AG20443 (cell line): ENCODE data around the gene ARL2.
"Not testable (repeated sequence)": the region's sequence is repeated elsewhere in the genome, so short reads cannot be mapped to it uniquely, and the experiment has no call there.

Source experiments
- DNase-seq: peaks from one replicate; pipeline ENCODE4 v3.0.0; 2012; ENCODE audit warnings: low spot score, mixed read lengths

Gene ARL2

DNA sequence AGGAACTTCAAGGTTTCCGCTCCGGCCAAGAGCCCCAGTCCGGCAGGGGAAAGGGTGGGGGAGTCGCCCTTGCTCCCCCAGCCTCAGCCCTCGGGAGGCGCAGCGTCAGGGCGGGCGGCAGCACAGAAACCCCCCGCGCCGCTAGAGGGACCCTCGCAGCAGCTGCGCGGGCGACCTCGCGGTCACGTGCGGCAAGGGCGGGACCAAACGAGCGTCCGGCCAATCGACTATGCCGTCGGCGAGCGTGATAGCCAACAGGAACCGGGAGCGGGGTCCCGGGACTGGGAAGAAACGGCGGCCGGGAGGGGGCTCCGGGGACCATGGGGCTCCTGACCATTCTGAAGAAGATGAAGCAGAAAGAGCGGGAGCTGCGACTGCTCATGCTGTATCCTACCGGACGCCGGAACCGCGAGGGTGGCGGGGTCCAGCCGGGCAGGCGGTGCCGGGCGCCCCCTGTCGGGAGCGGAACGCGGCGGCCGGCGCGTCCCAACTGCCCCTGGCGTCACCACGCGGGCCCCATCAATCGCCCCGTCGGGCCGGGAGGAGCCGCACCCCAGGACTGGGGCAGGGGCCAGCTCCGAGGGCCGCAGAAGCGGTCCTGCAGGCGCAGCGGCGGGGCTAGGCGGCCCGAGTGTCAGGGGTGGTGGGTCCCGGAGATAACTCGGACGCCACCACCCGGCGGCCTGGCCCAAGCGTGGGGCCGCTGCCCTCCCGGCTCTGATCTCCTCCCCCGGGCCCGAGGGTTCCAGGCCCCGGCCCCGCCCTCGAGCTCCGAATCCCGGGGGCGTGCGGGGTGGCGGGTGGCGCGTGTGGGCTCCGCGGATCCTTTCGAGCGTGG is at the start of gene ARL2:
Gene ARL2, plus strand, starts transcription at position 273 of the 838 bp plus-strand sequence. Its CDS starts 48 bp downstream, at position 321.
- DNase-seq = peak; percentile 94

DNA sequence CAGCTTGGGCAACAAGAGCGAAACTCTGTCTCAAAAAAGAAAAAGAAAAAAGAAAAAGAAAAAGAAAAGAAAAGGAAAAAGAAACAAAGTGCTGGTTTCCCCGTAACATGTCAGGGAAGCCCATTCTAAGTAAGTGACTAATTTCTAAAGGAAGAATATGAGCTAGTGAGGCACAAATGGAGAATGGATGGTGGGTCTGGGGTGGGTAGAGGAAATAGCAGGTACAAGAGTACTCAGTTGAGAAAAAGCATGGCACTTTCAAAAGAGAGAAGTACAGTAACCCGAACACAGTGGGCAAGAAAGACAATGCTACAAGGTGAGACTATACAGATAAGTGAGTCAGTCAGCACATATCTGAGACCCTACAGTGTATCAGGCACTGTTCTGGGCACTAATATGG is 46.6 kb upstream of the ARL2 start:
- DNase-seq = no peak

DNA sequence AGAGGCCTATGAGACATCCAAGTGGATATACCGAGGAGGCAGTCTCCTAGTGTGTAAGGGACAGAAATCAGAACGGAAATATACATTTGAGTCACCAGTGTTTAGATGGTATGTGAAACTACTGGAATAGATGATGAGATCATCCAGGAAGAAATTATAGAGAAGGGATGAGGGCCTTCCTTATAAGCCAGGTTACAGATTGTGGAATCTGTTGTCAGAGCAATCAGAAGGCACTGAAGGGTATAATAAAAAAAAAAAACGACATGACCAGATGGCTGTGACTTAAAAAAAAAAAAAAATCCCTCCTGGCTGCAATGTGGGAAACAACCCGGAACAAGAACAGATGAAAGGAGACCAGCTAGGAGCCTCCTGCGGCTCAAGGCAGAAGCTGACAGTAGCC is 44.8 kb upstream of the ARL2 start:
- DNase-seq = no peak

DNA sequence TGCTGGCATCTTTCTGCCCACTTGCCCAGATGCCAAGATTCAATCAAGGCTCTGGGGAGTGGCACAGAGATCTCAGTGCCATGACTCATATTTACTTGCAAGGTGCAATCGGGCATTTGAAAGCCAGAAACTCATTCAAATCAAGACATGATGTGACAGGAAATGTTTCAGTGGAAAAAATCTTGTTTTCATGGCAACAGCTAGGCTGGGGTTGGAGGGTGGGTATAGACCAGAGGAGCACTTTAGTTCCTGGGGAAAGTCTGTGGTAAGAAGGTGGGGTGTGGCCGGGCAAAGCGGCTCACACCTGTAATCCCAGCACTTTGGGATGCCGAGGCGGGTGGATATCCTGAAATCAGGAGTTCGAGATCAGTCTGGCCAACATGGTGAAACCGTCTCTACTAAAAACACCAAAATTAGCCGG is 43.2 kb upstream of the ARL2 start:
- DNase-seq = no peak

DNA sequence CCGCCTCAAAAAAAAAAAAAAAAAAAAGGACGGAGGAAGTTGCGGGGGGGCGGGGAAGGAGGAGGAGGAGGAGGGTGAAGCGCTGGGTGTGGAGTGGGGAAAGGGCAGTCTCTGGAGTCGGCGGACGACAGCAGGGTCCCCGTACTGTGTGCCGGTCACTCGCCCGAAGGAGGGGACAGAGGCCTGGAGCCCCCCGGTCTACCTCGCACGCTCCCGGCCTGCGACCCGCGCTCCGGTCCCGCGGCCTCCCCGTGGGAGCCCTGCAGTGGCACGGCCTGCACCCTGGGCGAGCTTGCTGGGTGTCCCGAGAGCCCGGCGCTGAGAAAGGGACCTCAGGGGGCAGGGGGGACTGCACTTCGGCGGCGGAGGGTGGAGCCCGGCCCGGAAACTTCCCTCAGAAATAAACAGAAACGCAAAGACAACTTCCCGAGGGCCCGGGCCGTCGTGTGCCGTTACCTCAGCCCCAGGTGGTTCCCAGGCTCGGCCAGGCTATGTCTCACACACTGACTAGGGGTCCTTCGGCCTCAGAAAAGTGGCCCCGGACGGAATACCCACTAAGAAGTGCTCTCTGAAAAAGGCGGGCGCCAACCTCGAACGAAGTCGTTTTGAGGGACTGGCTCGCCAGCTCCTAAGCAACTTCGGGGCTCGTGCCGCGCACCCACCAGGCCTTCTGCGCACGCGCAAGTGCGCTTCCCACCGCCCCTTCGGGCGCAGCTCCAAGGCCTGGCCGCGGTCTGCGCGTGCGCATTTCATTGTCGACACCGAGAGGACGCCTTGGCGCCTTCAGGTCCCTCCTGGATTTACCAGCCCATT is 42.3 kb upstream of the ARL2 start, which contains the start of gene MAJIN:
Gene MAJIN, minus strand, starts transcription at position 688 of the 813 bp plus-strand sequence. CDS start 12,703 bp downstream, outside the sequence.
- DNase-seq = peak; percentile 89

DNA sequence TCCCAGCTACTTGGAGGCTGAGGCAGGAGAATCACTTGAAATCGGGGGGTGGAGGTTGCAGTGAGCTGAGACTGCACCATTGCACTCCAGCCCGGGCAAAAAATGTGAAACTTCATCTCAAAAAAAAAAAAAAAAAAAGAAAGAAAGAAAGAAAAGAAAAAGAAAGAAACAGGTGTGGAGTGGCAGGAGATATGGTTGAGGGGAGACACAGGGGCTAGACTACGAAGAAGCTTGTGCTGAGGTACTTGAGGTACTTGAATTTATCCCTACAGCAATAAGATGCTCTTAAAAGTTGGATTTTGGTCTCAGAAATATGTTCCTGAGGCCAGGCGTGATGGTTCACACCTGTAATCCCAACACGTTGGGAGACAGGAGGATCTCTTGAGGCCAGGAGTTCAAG is 39.8 kb upstream of the ARL2 start:
- no peak for DNase-seq

DNA sequence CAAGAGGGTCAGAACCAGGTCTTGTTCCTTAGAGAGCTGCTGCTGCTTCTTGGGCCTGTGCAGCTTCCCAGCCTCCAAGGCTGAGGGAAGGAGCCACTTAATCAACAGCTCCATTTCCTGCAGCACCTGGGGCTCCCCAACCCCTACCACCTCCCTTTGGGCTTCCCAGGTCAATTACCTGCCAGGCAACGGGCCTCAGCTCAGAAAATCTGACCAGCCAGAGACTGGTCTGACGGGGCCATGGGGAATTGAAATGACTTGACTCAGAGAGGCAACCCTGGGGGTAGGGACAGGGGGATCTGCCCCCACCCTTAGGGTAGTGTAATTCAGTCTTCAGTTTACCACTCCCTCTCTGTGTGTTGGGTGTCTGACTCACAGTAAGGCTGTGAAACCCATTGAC is 37.3 kb upstream of the ARL2 start:
- DNase-seq = no peak

DNA sequence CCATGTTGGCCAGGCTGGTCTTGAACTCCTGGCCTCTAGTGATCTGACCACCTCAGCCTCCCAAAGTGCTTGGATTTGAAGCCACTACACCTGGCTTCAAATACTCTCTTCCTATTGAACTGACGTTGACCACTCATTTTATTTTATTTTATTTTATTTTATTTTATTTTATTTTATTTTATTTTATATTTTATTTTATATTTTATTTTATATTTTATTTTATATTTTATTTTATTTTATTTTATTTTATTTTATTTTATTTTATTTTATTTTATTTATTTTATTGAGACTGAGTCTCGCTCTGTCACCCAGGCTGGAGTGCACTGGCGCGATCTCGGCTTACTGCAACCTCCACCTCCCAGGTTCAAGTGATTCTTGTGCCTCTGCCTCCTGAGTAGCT is 30.6 kb upstream of the ARL2 start:
- not testable (repeated sequence) for DNase-seq

- no peak for DNase-seq
Measured at GRCh38 chr11:64987998-64988854, 25.7 kb upstream of the ARL2 start.

GRCh38 chr11:64989416-64989815 is 24.5 kb upstream of the ARL2 start:
- no peak for DNase-seq

DNA sequence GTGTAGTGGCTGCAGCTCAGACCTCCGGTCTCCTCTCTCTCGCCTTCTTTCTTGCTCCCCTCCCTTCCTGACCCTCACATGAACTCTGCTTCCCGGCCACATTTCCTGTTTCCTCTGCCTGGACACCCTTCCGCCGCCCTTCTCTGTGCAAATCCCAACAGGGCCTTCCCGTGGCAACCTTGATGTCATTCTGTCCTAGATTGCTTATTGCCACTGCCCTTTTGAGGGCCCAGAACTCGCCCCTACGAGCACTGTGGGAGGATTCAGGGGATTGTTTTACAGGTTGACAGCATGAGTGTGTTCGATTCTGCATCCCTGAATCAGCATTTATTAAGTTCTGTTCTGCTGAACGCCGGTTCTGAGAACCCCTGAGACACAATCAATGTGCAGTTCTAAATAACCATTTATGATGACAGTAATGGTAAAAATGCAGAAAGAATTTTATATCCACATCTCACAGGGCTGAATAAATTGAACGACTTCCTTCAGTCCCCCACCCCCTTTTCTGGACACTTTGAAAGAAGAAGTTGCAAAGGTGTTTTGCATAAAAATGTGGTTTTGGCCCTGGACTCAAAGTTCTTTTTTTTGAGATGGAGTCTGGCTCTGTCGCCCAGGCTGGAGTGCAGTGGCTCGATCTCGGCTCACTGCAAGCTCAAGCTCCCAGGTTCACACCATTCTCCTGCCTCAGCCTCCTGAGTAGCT is 23.6 kb upstream of the ARL2 start:
- DNase-seq = no peak

- DNase-seq = no peak
Measured at GRCh38 chr11:64994318-64994717, 19.6 kb upstream of the ARL2 start.

GRCh38 chr11:64996327-64996709 is 17.6 kb upstream of the ARL2 start:
- DNase-seq = no peak

- DNase-seq = peak; percentile 74
Measured at GRCh38 chr11:64996710-64997380, 17.1 kb upstream of the ARL2 start, which contains the start of gene BATF2. Gene BATF2, minus strand, starts transcription at chr11:64996971. Its CDS starts 57 bp downstream, at chr11:64996914.

GRCh38 chr11:64998141-64998540 is 15.8 kb upstream of the ARL2 start:
- no peak for DNase-seq

DNA sequence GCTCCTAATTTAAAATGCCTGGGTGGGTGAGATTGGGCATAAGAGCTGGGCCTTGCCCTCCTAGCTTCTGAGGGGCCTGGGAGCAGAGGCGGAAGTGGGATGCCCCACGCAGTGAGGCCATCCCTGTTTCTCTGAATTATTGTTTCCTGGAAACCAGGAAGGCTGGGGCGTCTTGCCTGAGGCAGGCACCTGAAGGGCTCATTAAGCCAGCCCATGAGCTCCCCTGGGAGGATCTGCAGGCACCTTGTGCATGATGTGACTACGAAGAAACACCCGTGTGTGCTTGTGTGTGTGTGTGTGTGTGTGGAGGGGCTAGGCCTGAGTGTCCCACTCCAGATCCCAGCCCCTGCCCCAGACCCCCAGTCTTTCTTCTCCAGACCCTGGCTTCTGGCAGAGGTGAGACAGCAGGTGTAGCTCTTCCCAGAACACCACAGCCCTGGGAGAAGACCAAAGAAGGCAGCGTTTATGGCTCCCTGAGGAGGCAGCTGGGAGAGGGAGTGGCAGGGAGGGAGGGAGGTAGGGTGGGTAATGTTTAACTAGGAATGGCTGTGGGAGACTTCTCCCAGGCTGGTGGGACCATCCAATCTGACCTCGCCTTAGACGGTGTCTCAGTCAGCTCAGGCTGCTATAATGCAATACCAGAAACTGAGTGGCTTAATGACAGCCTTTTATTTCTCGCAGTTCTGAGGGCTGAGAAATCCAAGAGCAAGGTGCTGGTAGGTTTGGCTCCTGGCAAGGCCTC is 15.1 kb upstream of the ARL2 start:
- no peak for DNase-seq

- no peak for DNase-seq
Measured at GRCh38 chr11:64999478-64999877, 14.5 kb upstream of the ARL2 start.

DNA sequence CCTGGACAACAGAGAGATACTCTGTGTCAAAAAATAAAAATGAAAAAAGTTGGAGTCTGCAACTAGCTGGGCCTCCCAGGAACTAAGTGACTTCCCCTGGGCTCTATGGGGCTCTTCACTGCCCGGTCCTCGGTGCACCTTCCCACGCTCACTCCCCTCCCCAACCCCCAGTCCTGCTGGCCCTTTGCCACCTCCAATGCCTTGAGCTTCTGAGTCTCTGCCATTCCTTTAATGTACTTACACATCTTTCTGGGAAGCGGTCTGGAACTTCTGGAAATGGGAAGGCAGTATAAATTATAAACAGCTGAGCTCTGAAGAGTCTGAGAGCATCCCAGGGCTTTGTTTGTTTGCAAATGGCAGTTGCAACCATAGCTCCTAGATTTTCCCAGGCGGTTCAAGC is 11.3 kb upstream of the ARL2 start:
- no peak for DNase-seq

- peak; percentile 66 for DNase-seq
Measured at GRCh38 chr11:65003282-65003681, 10.7 kb upstream of the ARL2 start.

- not testable (repeated sequence) for DNase-seq
Measured at GRCh38 chr11:65003968-65004367, 10.0 kb upstream of the ARL2 start.
